Body of pancreas (tissue), 4 donors: ENCODE results near the gene OPRD1. TPM values are rescaled to one million over a fixed set of nuclear protein-coding genes. Genes with fewer than 3 reads are reported as not detected.

Experiments
- ATAC-seq: fragments of 150-250 bp; one replicate; pipeline ENCODE4 v1.9.1; 2016
- DNase-seq, 4 donors: peaks; one replicate each; pipeline ENCODE4 v3.0.0-alpha.2; 2019
- H3K27ac ChIP-seq, 4 donors: fragments of 200-600 bp; sonication (generic); 1 replicate in 3 of 4; 2 replicates in 1 of 4; pipeline versions ENCODE4 v1.5.1 to v1.6.1; 2016 to 2019; ENCODE audit warnings: mild to moderate bottlenecking in 1 of 4, mixed read lengths in 1 of 4, moderate library complexity in 1 of 4
- H3K27me3 ChIP-seq, 2 donors: fragments of 200-600 bp; sonication (generic); one replicate each; pipeline ENCODE4 v1.6.0; 2016; ENCODE audit warnings: mild to moderate bottlenecking in 1 of 2
- H3K36me3 ChIP-seq, 2 donors: fragments of 200-600 bp; sonication (generic); replicated peaks in 1 of 2; 2 replicates each; pipeline ENCODE4 v1.5.1; 2016; ENCODE audit warnings: low read depth in 2 of 2; ENCODE audit not compliant: insufficient read depth in 1 of 2
- H3K4me1 ChIP-seq: fragments of 200-600 bp; sonication (generic); one replicate; pipeline ENCODE4 v1.6.0; 2016
- H3K4me3 ChIP-seq, 2 donors: fragments of 200-600 bp; sonication (generic); 1 replicate in 1 of 2; 2 replicates in 1 of 2; pipeline ENCODE4 v1.5.1; 2016 to 2019
- H3K9me3 ChIP-seq, 3 donors: fragments of 200-600 bp; sonication (generic); 1 replicate in 2 of 3; 2 replicates in 1 of 3; pipeline ENCODE4 v1.5.1; 2016
- CTCF ChIP-seq, 7 experiments: fragments of 450-650 bp in 4 of 7; fragments of 200-600 bp in 3 of 7; sonication (generic) in 3 of 7; IDR thresholded peaks; one replicate each; pipeline ENCODE4 v1.5.1; 2016 to 2019; ENCODE audit warnings: antibody characterized with exemption in 7 of 7
- POLR2A ChIP-seq, 3 donors: fragments of 450-650 bp; IDR thresholded peaks; one replicate each; pipeline ENCODE4 v1.6.1; 2016; ENCODE audit warnings: antibody characterized with exemption in 3 of 3, mild to moderate bottlenecking in 2 of 3
- WGBS, 2 donors: methylation state at CpG; one replicate each; pipeline ENCODE4 v1.1.5; 2017; 5-methylcytosine and 5-hydroxymethylcytosine counted together
- intact Hi-C: fragments of 100-400 bp; cut with DNase I; formaldehyde crosslinking; loops from one replicate; pipeline ENCODE4 v1.15.1; 2023
- total RNA-seq, 2 donors: library from RNA; depleted of rRNA; stranded (reverse); fragments of >200 nt; gene quantifications; one replicate each; pipeline ENCODE4 v1.1.0, GENCODE V29; 2016

Gene OPRD1
- total RNA-seq, 2 donors from 2014 or later: 0.66 TPM; not detected in 1

- TF ChIP-seq CTCF (IDR thresholded peaks at IDR 0.05) (no peak), POLR2A (IDR thresholded peaks at IDR 0.05) (no peak)
- H3K36me3 ChIP-seq: no peaks in the 10 kb centered on the region
- intact Hi-C loops: no loop called here
- H3K27me3 ChIP-seq: no peaks in the 10 kb centered on the region
- no peaks in the 10 kb centered on the region for H3K9me3 ChIP-seq
- no peak overlapping the region for H3K4me3 ChIP-seq
- WGBS, 2 donors: 83 to 88% methylated on average over 4 to 6 of the region's 6 CpGs
- no peak for ATAC-seq
- H3K27ac ChIP-seq: no peak overlapping the region
- H3K4me1 ChIP-seq: no peaks in the 10 kb centered on the region
- no peak for DNase-seq
Measured at GRCh38 chr1:28801461-28801860, 10.5 kb upstream of the OPRD1 start.

DNA sequence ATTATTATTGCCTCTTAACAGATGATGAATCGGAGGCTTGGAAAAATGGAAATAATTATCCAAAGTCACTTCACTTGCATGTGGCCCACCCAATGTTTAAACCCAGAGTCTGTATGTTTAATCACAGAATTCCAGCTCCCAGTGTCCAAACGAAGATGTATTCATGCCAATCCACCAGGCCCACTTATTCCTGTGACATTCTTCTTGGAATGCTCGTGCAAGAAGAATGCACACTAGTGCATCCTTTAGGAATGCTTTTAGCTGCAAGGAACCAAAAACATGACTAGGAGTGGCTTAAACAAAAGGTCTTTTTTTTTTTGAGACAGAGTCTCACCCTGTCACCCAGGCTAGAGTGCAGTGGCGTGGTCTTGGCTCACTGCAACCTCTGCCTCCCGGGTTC lies 8.9 kb upstream of the OPRD1 start:
- TF ChIP-seq POLR2A (IDR thresholded peaks at IDR 0.05) (no peak), CTCF (IDR thresholded peaks at IDR 0.05) (no peak)
- H3K4me1 ChIP-seq: no peaks in the 10 kb centered on the region

DNA sequence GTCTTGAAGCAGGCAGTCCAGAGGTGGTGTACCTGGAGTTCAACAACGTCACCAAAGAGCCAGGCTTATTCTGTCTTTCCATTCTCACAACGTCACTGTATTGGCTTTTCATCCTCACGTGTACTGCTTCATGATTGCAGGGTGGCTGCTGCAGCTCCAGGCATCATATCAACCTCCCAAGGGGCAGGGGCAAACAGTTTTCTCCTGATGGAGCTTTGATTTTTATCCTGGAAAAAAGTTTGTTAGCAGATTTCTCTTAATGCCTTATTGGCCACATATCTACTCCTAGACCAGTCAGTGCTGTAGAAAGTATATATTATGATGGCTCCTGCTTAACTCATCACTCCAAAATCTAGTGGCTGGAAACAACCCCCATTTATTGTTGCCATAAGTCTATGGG lies 8.3 kb upstream of the OPRD1 start:
- H3K4me1 ChIP-seq: no peaks in the 10 kb centered on the region
- DNase-seq (no peak), ATAC-seq (no peak)
- no peaks in the 10 kb centered on the region for H3K36me3 ChIP-seq
- no peaks in the 10 kb centered on the region for H3K9me3 ChIP-seq
- no peak overlapping the region for H3K27ac ChIP-seq
- no peaks in the 10 kb centered on the region for H3K27me3 ChIP-seq
- intact Hi-C loops: no loop called here
- TF ChIP-seq CTCF (IDR thresholded peaks at IDR 0.05) (no peak), POLR2A (IDR thresholded peaks at IDR 0.05) (no peak)
- H3K4me3 ChIP-seq: no peak overlapping the region
- 81 to 90% methylated on average over 3 of the region's 3 CpGs for WGBS, 2 donors

More for the DNA sequence above, 8.9 kb upstream of the OPRD1 start:
- no peak for DNase-seq
- Histone ChIP-seq H3K9me3 (no peaks in the 10 kb centered on the region), H3K27me3 (no peaks in the 10 kb centered on the region), H3K27ac (no peak overlapping the region), H3K36me3 (no peaks in the 10 kb centered on the region), H3K4me3 (no peak overlapping the region)
- ATAC-seq: no peak
- 63 to 65% methylated on average over 3 to 5 of the region's 5 CpGs for WGBS, 2 donors
- intact Hi-C loops: no loop called here

GRCh38 chr1:28804071-28804470 lies 7.9 kb upstream of the OPRD1 start:
- H3K4me3 ChIP-seq: no peak overlapping the region
- H3K9me3 ChIP-seq: no peaks in the 10 kb centered on the region
- no peak for TF ChIP-seq CTCF (IDR thresholded peaks at IDR 0.05)
- no peak for TF ChIP-seq POLR2A (IDR thresholded peaks at IDR 0.05)
- no peaks in the 10 kb centered on the region for H3K27me3 ChIP-seq
- ATAC-seq: no peak
- H3K36me3 ChIP-seq: no peaks in the 10 kb centered on the region
- WGBS, 2 donors: 0 to 60% methylated on average over 1 to 3 of the region's 3 CpGs
- no peak overlapping the region for H3K27ac ChIP-seq
- H3K4me1 ChIP-seq: no peaks in the 10 kb centered on the region
- intact Hi-C loops: no loop called here
- no peak for DNase-seq

GRCh38 chr1:28807046-28807445 lies 4.9 kb upstream of the OPRD1 start:
- Histone ChIP-seq H3K27ac (no peak overlapping the region), H3K4me1 (no peaks in the 10 kb centered on the region), H3K4me3 (no peak overlapping the region), H3K9me3 (no peaks in the 10 kb centered on the region), H3K27me3 (no peaks in the 10 kb centered on the region), H3K36me3 (no peaks in the 10 kb centered on the region)
- intact Hi-C loops: no loop called here
- TF ChIP-seq POLR2A (IDR thresholded peaks at IDR 0.05) (no peak), CTCF (IDR thresholded peaks at IDR 0.05) (no peak)
- 42 to 46% methylated on average over 3 to 4 of the region's 4 CpGs for WGBS, 2 donors
- ATAC-seq (no peak), DNase-seq (no peak)
